Globus pallidus (tissue), 1 donor: ENCODE data around the gene UNKL.

Experiments
- DNase-seq: peaks from one replicate; pipeline ENCODE4 v3.0.0-alpha.2; 2015; ENCODE audit warnings: low spot score

The UNKL gene

DNA sequence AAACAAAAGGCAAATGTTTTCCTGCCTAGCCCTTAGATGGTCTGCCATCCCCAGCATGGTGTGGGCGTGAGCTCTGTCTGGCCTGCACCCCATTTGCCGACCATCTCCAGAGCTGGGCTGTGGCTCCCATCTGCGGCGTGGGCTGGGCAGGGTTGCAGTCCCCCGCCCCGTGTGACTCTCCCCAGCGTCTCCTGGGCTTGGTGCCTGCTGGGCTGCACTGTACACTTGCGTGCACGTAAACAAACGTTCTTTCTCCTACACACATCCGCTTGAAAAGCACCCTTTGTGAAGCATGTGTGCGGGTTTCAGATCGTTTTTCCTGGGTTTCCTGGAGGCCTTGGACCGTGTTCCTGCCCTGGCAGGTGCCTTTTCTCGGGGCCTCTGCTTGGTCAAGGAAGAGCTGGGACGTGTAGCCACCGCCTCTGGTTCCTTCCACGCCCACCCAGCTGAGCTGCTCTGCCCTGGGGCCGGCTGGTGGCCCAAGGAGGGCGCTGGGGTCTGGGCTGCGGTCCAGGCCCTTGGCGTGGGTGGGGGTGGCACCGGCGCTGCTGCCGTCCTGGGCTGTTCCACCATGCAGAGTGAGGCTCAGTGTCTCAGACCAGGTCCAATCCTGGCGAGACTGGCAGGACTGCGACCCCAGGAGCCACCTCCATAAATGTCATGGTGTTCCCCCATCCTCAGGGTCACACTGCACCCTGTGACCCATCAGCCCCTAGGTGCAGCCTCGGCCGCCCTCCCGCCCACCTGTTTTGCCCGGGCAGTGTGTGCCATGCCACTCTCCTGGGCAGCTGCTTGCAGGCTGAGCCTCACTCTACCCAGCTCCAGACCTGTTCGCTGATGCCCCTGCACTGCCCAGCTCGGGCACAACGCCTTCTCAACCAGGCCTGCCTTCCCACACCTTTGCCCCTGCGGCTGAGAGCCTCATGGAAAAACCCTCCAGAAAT, 90.9 kb downstream of the UNKL start:
- peak; percentile 70 for DNase-seq

DNA sequence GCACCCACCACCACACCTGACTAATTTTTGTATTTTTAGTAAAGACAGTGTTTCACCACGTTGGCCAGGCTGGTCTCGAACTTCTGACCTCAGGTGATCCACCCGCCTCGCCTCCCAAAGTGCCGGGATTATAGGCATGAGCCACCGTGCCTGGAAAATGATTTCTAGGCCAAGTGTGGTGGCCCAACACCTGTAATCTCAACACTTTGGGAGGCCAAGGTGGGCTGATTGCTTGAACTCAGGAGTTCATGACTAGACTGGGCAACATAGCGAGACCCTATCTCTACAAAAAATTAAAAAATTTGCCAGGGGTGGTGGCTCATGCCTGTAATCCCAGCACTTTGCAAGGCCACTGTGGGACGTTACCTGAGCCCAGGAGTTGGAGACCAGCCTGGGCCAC, 92.1 kb downstream of the UNKL start:
- DNase-seq: no peak

- no peak for DNase-seq
Measured at GRCh38 chr16:1320658-1321240, 93.8 kb downstream of the UNKL start.

GRCh38 chr16:1320097-1320496, 94.4 kb downstream of the UNKL start:
- DNase-seq: no peak

DNA sequence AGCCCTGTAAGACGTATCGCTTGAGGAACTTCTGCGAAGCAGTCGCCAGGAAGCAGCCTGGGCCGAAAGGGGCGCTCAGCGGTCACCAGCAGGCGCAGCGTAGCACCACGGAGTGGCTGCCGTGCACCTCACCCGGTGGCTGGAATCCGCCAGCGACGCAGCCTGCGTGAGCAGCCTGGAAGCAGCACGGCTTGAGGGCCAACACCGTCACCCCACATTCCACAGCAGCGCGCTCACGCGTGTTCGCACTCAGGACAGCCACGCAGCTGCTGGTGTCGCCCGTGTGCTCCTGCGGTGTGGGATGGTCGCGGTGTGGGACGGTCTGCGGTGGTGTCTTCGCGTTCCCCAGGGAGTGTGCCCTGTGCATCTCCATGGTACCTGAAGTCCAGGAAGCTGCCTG, 95.5 kb downstream of the UNKL start:
- no peak for DNase-seq

GRCh38 chr16:1318268-1318545, 96.3 kb downstream of the UNKL start:
- no peak for DNase-seq

DNA sequence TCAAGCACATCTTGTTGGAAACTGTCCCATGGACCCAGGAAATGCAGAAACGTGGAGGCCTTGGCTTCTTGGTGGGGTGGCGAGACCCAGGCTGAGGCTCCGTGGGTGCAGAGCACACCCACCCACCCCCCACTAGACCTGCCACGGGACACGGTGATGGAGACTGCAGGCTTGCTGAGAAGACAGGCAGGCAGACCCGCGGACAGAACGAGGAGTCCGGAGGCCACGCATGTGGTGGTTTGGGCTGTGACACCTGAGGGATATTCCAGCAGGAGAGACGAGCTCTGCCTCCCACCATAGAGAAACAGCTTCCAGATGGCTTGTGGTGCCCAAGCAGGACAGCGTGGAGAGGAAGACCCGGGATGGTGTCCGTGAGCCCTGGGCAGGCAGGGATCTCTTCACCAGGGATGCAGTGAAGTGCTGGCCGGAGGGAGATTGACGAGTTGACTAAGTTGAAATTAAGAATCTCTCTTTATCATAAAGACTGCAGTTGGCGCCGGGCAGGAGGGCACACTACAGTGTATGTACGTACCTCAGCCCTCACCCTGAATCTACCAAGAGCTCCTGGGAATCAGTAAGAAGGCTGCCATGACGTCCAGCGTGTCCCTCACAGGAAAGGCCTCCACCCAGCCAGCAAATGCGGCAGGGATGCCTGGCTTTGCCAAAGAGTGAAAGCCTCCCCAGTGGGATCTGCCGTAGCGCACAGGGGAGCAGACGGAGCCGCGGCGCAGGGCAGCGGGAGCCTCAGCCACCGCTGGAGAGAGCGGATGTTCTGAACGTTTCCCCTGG, 96.8 kb downstream of the UNKL start:
- DNase-seq: no peak

- DNase-seq: no peak
Measured at GRCh38 chr16:1316033-1316405, 98.5 kb downstream of the UNKL start.

DNA sequence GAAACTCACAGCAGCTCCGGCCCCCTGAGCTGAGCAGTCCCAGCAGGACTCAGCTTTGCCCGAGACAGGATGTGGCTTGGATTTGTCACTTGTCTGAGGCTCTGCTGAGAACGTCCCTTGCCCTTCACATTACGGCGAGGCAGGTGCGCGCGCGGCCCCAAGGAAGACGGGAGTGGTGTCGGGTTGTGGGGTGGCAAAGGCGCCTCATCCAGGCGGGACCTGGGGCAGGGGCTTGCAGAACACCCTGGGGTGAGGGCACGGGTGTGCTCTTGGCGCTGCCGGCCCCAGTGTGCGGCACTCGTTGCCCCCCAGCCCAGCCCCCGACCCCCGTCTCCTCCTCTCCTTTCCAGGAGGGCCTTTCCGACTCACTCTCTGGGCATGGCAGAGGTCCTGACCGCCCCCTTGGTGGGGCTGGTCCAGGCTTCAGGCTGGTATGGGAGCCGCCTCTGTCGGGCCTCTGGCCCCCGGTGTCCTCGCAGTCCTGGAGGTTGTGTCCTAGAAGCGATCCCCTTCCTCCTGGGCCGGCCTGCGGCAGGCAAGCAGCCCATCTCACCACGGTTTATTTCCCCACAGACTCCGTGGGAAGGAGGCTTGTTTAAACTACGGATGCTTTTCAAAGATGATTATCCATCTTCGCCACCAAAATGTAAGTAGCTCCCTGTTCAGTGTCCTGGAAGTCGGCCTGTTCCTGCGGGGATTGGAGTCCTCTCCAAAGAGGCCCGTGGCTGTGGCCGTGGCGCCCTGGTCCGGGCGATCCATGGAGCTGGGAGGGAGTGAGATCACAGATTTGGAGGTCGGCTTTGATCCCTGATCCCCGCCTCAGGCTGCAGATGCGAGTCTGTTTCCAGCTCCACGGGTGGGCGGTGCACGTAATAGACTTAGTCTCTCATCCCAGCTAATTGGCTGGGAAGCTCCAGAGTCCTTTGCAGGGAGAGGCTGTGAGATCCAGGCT, 99.1 kb downstream of the UNKL start:
- no peak for DNase-seq

DNA sequence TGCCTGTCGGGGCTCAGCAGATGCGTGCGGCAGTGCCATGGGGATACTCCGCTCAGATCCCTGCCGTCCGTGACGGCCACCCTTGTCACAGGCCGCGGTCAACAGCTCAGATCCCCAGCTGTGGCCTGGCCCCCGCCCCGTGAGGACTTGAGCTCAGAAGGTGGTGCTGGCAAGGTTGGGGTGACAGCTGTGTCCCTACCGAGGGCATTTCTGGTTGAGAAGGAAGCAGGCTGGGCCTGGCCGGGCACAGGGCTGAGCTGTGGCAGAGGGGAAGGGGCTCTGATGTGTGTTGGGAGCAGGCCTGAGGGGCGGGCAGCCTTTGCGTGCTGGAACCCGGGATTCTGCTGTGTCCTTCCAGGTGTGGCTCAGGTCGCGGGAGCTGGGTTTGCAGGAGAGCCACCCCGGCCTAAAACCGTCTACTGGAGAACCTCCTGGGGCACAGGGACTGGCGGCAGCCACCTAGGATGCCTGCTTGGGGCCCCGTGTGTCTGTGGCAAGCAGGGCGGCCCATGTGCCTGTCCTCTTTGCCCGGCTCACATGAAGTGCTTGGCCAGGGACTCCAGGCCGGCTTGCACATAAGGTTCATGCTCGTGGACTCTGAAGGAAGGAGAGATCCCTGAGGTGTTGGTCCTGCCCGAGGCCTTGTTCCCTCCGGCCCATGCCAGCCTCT, 100.0 kb downstream of the UNKL start:
- no peak for DNase-seq

GRCh38 chr16:1313721-1314369, 100.7 kb downstream of the UNKL start:
- DNase-seq: no peak
